DOHH2 (cell line): Measurements from ENCODE around the gene OR13J1.

Source experiments
- CTCF ChIP-seq: fragments of 200-600 bp; sonication (generic); IDR thresholded peaks from one replicate; pipeline ENCODE4 v1.5.1; 2014; ENCODE audit warnings: antibody characterized with exemption, mild to moderate bottlenecking, low read depth, low read length; ENCODE audit not compliant: poor library complexity, severe bottlenecking
- EZH2phosphoT487 ChIP-seq: fragments of 200-600 bp; sonication (generic); IDR thresholded peaks from 2 replicates; pipeline ENCODE4 v1.6.1; 2017; ENCODE audit warnings: borderline replicate concordance, mild to moderate bottlenecking, antibody characterized with exemption, low read length, moderate library complexity, mixed read lengths

GRCh38 chr9:35909274-35909673, 39.1 kb upstream of the OR13J1 start, which contains the start of gene SPAAR:
- TF ChIP-seq CTCF (no peak), EZH2phosphoT487 (no peak)
